K562 (cell line): ENCODE measurements around the gene GALNT12. TPM values are rescaled to one million over a fixed set of nuclear protein-coding genes. Genes with fewer than 3 reads are reported as not detected.

Source experiments
- GTF2F1 ChIP-seq: IDR thresholded peaks from 2 replicates; pipeline ENCODE4 v1.6.1; 2011; ENCODE audit warnings: low read depth, low read length, improper control_type of control experiment
- JUND ChIP-seq, 2 experiments: IDR thresholded peaks; 2 replicates in 1 of 2; 3 replicates in 1 of 2; pipeline ENCODE4 v1.6.1; 2011; ENCODE audit warnings: borderline replicate concordance in 2 of 2, low read depth in 2 of 2, low read length in 2 of 2, improper control_type of control experiment in 1 of 2, missing biosample characterization in 1 of 2, missing genetic modification characterization in 1 of 2, missing genetic modification reagents in 1 of 2
- LEF1 ChIP-seq: fragments of 450-650 bp; IDR thresholded peaks from 2 replicates; pipeline ENCODE4 v1.6.1; 2016; ENCODE audit warnings: mild to moderate bottlenecking
- NFIX ChIP-seq: fragments of 250-450 bp; sonication (Bioruptor Pico); IDR thresholded peaks from 2 replicates; pipeline ENCODE4 v1.4.0; 2020; ENCODE audit warnings: low read depth, mild to moderate bottlenecking, moderate library complexity
- NFRKB ChIP-seq: fragments of 450-650 bp; IDR thresholded peaks from 2 replicates; pipeline ENCODE4 v1.6.1; 2016; ENCODE audit warnings: low read depth
- SNIP1 ChIP-seq: fragments of 450-650 bp; IDR thresholded peaks from 2 replicates; pipeline ENCODE4 v1.7.1; 2017; ENCODE audit warnings: low read depth, mild to moderate bottlenecking
- polyA plus RNA-seq, 8 experiments: library from polyadenylated mRNA; depleted of rRNA in 4 of 8; stranded (reverse) in 5 of 8; unstranded in 3 of 8; fragments of >200 nt; fragmentation: Nextera tagmentation in 2 of 8; fragmentation: Illumina TruSeq in 1 of 8; extraction: Ambion mirVana in 2 of 8; extraction: Trizol in 1 of 8; gene quantifications; 2 replicates each; pipeline versions ENCODE4 v1.2.1 to v1.2.3, GENCODE V29; 2011 to 2014; ENCODE audit warnings: inconsistent platforms in 1 of 8, missing spikeins in 1 of 8
- total RNA-seq, 7 experiments: library from RNA; depleted of rRNA in 6 of 7; stranded (reverse); fragments of >200 nt in 6 of 7; fragmentation: Illumina TruSeq in 2 of 7; extraction: Trizol in 2 of 7; gene quantifications; 2 replicates each; pipeline versions ENCODE4 v1.2.1 to v1.2.3, GENCODE V29; 2011 to 2021; ENCODE audit warnings: low replicate concordance in 1 of 7
- TF ChIP-seq, protein P1 (sequence below), 2 experiments: fragments of 450-650 bp; IDR thresholded peaks; 2 replicates each; pipeline ENCODE4 v1.6.1; 2016; ENCODE audit warnings: mild to moderate bottlenecking in 2 of 2, borderline replicate concordance in 1 of 2, low read depth in 1 of 2, moderate library complexity in 1 of 2
- TF ChIP-seq, protein P2 (sequence below), 2 experiments: fragments of 450-650 bp; IDR thresholded peaks; 2 replicates each; pipeline ENCODE4 v1.6.1; 2016

The GALNT12 gene
- total and polyA plus RNA-seq, 9 of the 15 experiments (the other 6 are each of a cell fraction or from before 2014, with no cell fraction given), result 29.7 to 82.9 (median 44.2) TPM

- TF ChIP-seq LEF1 (no peak), NFIX (CRISPR knock-in tag) (no peak), SNIP1 (no peak), NFRKB (no peak), GTF2F1 (no peak), JUND (IDR thresholded peaks at IDR 0.05; ENCODE audit: borderline replicate concordance, low read depth, low read length) (no peak), JUND (tag; IDR thresholded peaks at IDR 0.05; ENCODE audit: borderline replicate concordance, low read depth, low read length) (no peak)
- TF ChIP-seq, protein P1, sequence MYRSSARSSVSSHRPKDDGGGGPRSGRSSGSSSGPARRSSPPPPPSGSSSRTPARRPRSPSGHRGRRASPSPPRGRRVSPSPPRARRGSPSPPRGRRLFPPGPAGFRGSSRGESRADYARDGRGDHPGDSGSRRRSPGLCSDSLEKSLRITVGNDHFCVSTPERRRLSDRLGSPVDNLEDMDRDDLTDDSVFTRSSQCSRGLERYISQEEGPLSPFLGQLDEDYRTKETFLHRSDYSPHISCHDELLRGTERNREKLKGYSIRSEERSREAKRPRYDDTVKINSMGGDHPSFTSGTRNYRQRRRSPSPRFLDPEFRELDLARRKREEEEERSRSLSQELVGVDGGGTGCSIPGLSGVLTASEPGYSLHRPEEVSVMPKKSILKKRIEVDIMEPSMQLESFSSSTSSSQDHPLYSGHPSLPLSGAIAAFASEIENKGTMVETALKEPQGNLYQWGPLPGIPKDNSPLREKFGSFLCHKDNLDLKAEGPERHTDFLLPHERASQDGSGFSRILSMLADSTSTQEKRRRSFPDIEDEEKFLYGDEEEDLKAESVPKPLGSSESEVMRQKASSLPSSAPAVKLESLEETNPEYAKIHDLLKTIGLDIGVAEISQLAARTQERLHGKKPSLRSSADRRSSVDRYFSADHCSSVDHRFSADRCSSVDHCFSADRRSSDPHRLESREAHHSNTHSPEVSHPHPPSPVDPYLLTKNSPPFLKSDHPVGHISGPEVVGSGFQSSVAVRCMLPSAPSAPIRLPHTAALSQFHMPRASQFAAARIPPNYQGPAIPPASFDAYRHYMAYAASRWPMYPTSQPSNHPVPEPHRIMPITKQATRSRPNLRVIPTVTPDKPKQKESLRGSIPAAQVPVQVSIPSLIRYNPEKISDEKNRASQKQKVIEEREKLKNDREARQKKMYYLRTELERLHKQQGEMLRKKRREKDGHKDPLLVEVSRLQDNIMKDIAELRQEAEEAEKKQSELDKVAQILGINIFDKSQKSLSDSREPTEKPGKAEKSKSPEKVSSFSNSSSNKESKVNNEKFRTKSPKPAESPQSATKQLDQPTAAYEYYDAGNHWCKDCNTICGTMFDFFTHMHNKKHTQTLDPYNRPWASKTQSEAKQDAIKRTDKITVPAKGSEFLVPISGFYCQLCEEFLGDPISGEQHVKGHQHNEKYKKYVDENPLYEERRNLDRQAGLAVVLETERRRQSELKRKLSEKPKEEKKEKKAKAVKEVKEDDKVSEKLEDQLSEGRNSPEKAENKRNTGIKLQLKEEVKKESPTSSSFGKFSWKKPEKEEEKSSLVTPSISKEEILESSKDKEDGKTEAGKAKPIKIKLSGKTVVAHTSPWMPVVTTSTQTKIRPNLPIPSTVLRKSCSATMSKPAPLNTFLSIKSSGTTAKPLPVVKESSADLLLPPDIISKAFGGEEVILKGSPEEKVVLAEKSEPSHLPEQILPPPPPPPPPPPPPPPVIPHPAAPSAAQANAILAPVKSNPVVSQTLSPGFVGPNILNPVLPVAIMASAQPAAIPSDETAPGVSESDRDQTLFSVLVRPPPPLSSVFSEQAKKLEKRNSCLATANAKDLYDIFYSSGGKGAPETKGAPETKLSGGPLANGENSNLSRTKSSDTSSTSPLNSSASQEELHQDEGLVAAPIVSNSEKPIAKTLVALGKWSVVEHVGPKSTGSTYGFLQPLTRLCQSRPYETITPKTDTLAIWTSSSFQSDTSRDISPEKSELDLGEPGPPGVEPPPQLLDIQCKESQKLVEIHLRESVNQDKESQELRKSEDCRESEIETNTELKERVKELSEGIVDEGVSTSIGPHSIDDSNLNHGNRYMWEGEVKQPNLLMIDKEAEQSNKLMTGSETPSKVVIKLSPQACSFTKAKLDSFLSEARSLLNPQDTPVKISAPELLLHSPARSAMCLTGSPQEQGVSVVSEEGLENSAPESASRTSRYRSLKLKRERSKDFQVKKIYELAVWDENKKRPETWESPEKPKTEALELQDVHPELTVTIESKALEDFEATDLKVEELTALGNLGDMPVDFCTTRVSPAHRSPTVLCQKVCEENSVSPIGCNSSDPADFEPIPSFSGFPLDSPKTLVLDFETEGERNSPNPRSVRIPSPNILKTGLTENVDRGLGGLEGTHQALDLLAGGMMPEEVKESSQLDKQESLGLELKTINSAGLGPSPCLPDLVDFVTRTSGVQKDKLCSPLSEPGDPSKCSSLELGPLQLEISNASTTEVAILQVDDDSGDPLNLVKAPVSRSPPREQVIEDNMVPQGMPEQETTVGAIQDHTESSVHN (IDR thresholded peaks at IDR 0.05; ENCODE audit: borderline replicate concordance in 1 of 2, low read depth in 1 of 2), result no peak
- TF ChIP-seq, protein P2, sequence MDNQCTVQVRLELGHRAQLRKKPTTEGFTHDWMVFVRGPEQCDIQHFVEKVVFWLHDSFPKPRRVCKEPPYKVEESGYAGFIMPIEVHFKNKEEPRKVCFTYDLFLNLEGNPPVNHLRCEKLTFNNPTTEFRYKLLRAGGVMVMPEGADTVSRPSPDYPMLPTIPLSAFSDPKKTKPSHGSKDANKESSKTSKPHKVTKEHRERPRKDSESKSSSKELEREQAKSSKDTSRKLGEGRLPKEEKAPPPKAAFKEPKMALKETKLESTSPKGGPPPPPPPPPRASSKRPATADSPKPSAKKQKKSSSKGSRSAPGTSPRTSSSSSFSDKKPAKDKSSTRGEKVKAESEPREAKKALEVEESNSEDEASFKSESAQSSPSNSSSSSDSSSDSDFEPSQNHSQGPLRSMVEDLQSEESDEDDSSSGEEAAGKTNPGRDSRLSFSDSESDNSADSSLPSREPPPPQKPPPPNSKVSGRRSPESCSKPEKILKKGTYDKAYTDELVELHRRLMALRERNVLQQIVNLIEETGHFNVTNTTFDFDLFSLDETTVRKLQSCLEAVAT (IDR thresholded peaks at IDR 0.05), result no peak
- TF ChIP-seq, all 486 proteins: peak for 0
These were observed 42.1 kb downstream of the GALNT12 start (continued) for GRCh38 chr9:98849563-98849962.
